Neuronal stem cell (in vitro differentiated cells): ENCODE data around the gene EDAR.

ENCODE experiments used
- DNase-seq: peaks from one replicate; pipeline ENCODE4 v3.0.0-alpha.2; 2013; ENCODE audit warnings: low spot score
- H2AFZ ChIP-seq: one replicate; pipeline ENCODE4 v1.6.1; 2013; ENCODE audit warnings: mild to moderate bottlenecking, low read length, inconsistent platforms
- H2AK5ac ChIP-seq: 2 replicates; pipeline ENCODE4 v1.6.1; 2013; ENCODE audit warnings: low read depth, mild to moderate bottlenecking, inconsistent platforms, low read length, moderate library complexity, mixed read lengths
- H2BK120ac ChIP-seq: 2 replicates; pipeline ENCODE4 v1.6.1; 2013; ENCODE audit warnings: low read depth, mild to moderate bottlenecking, inconsistent platforms, low read length, moderate library complexity, mixed read lengths
- H2BK12ac ChIP-seq: one replicate; pipeline ENCODE4 v1.6.1; 2013; ENCODE audit warnings: low read length, inconsistent platforms
- H2BK15ac ChIP-seq: 2 replicates; pipeline ENCODE4 v1.6.1; 2013; ENCODE audit warnings: mild to moderate bottlenecking, low read length, inconsistent platforms, mixed read lengths
- H2BK5ac ChIP-seq: one replicate; pipeline ENCODE4 v1.6.1; 2013; ENCODE audit warnings: inconsistent platforms, mild to moderate bottlenecking, low read length, moderate library complexity
- H3K14ac ChIP-seq: one replicate; pipeline ENCODE4 v1.6.1; 2013; ENCODE audit warnings: low read length, inconsistent platforms
- H3K18ac ChIP-seq: 2 replicates; pipeline ENCODE4 v1.6.1; 2013; ENCODE audit warnings: low read length, inconsistent platforms
- H3K23ac ChIP-seq: 2 replicates; pipeline ENCODE4 v1.6.1; 2013; ENCODE audit warnings: low read depth, mild to moderate bottlenecking, mixed read lengths, low read length, inconsistent platforms; ENCODE audit not compliant: poor library complexity
- H3K27ac ChIP-seq: replicated peaks from 3 replicates; pipeline ENCODE4 v1.5.1; 2013; ENCODE audit warnings: low read length, inconsistent platforms
- H3K27me3 ChIP-seq, 3 experiments: 2 replicates each; pipeline ENCODE4 v1.6.1; 2013; ENCODE audit warnings: low read length in 3 of 3, mild to moderate bottlenecking in 2 of 3, inconsistent platforms in 1 of 3, low read depth in 1 of 3, mixed read lengths in 1 of 3, moderate library complexity in 1 of 3; ENCODE audit not compliant: control insufficient read depth in 3 of 3, insufficient read depth in 3 of 3
- H3K36me3 ChIP-seq, 2 donors: replicated peaks in 1 of 2; 2 replicates each; pipeline ENCODE4 v1.6.1; 2013; ENCODE audit warnings: low read length in 2 of 2; ENCODE audit not compliant: control insufficient read depth in 2 of 2, insufficient read depth in 2 of 2
- H3K4ac ChIP-seq: 2 replicates; pipeline ENCODE4 v1.6.1; 2013; ENCODE audit warnings: inconsistent platforms, mild to moderate bottlenecking, low read length, moderate library complexity
- H3K4me1 ChIP-seq, 2 donors: 1 replicate in 1 of 2; 2 replicates in 1 of 2; pipeline ENCODE4 v1.6.1; 2013; ENCODE audit warnings: low read length in 2 of 2, low read depth in 1 of 2; ENCODE audit not compliant: control insufficient read depth in 2 of 2, insufficient read depth in 1 of 2
- H3K4me2 ChIP-seq: one replicate; pipeline ENCODE4 v1.6.1; 2013; ENCODE audit warnings: mild to moderate bottlenecking, low read length, inconsistent platforms; ENCODE audit not compliant: insufficient read depth, poor library complexity, severe bottlenecking
- H3K4me3 ChIP-seq, 2 donors: 2 replicates each; pipeline ENCODE4 v1.5.1; 2013; ENCODE audit warnings: low read length in 2 of 2, mild to moderate bottlenecking in 2 of 2, inconsistent platforms in 1 of 2, moderate library complexity in 1 of 2
- H3K79me1 ChIP-seq: one replicate; pipeline ENCODE4 v1.6.1; 2013; ENCODE audit warnings: low read depth, mild to moderate bottlenecking, inconsistent platforms, low read length, moderate library complexity
- H3K9ac ChIP-seq: one replicate; pipeline ENCODE4 v1.6.1; 2013; ENCODE audit warnings: mild to moderate bottlenecking, low read depth, low read length, inconsistent platforms; ENCODE audit not compliant: poor library complexity
- H3K9me3 ChIP-seq, 2 donors: replicated peaks in 1 of 2; 2 replicates each; pipeline versions ENCODE3 to v1.6.1; 2013; ENCODE audit warnings: low read length in 2 of 2, mild to moderate bottlenecking in 2 of 2, inconsistent platforms in 1 of 2, low read depth in 1 of 2, mixed read lengths in 1 of 2, moderate library complexity in 1 of 2; ENCODE audit not compliant: control insufficient read depth in 2 of 2, insufficient read depth in 1 of 2
- H4K8ac ChIP-seq: one replicate; pipeline ENCODE4 v1.6.1; 2013; ENCODE audit warnings: low read depth, mild to moderate bottlenecking, inconsistent platforms, low read length, moderate library complexity
- H4K91ac ChIP-seq: one replicate; pipeline ENCODE4 v1.6.1; 2013; ENCODE audit warnings: low read length, low read depth, mild to moderate bottlenecking, inconsistent platforms; ENCODE audit not compliant: poor library complexity
- WGBS, 2 donors: extraction: QIAGEN DNeasy Blood & Tissue Kit; methylation state at CpG; one replicate each; pipeline ENCODE4 v1.1.7; 2013; ENCODE audit warnings: missing lambda C conversion rate in 2 of 2, mixed read lengths in 1 of 2; ENCODE audit not compliant: insufficient read length in 2 of 2, insufficient replicate concordance in 1 of 2; ENCODE audit errors: extremely low coverage in 2 of 2; 5-methylcytosine and 5-hydroxymethylcytosine counted together

EDAR gene

DNA sequence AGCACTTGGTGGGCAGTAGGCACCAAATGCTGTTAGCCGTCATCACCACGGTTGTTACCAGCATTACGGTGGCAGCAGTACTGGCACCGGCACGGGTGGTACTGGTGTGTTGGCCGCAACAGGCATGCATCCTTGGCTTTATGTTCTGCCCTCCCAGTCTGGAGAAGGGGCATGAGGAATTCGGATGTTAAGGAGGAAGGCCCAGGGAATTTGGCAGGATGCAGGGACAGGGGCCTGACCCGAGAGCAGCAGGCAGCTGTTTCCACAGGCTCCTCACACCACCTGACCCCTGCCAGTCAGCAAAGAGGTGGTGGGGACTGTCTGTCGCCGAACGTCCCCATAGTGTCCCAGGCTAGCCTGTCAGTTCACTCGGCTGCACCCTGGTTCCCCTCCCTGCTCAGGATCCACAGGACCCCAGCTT is 79.0 kb downstream of the EDAR start:
- H3K18ac ChIP-seq, result peak overlapping the region; percentile 56
- H2BK12ac ChIP-seq, result no peak overlapping the region
- no peak overlapping the region for H3K4ac ChIP-seq
- no peaks in the 10 kb centered on the region for H3K9me3 ChIP-seq
- H3K23ac ChIP-seq, result no peak overlapping the region
- no peak overlapping the region for H3K27ac ChIP-seq
- peak overlapping the region; percentile 100 for H3K14ac ChIP-seq
- no peaks in the 10 kb centered on the region for H3K79me1 ChIP-seq
- H3K36me3 ChIP-seq, result no peaks in the 10 kb centered on the region
- no peak overlapping the region for H4K91ac ChIP-seq
- no peak overlapping the region for H3K4me2 ChIP-seq
- no peak overlapping the region for H2BK15ac ChIP-seq
- no peaks in the 10 kb centered on the region for H3K27me3 ChIP-seq
- no peak overlapping the region for H2BK120ac ChIP-seq
- H3K4me1 ChIP-seq, result no peaks in the 10 kb centered on the region
- no peak overlapping the region for H2AFZ ChIP-seq
- H3K4me3 ChIP-seq, result peak overlapping the region in 1 of 2 donors; percentile 7
- H2AK5ac ChIP-seq, result no peak overlapping the region
- no peak overlapping the region for H2BK5ac ChIP-seq
- no peak for DNase-seq
- WGBS, 2 donors, result no CpG with 5 or more reads among the region's 12 CpGs
- H3K9ac ChIP-seq, result no peak overlapping the region
- H4K8ac ChIP-seq, result no peak overlapping the region

- Histone ChIP-seq H3K4ac (no peak overlapping the region), H3K9ac (no peak overlapping the region), H3K18ac (no peak overlapping the region), H2AFZ (no peak overlapping the region), H4K8ac (no peak overlapping the region), H4K91ac (no peak overlapping the region), H2BK120ac (no peak overlapping the region), H3K4me2 (no peak overlapping the region), H3K27me3 (no peaks in the 10 kb centered on the region), H3K14ac (no peak overlapping the region), H3K27ac (no peak overlapping the region), H3K4me1 (no peaks in the 10 kb centered on the region), H3K36me3 (no peaks in the 10 kb centered on the region), H3K23ac (no peak overlapping the region), H3K79me1 (no peaks in the 10 kb centered on the region), H3K4me3 (no peak overlapping the region), H2BK12ac (no peak overlapping the region), H2BK15ac (no peak overlapping the region), H2BK5ac (no peak overlapping the region), H2AK5ac (no peak overlapping the region), H3K9me3 (no peaks in the 10 kb centered on the region)
- DNase-seq, result no peak
- no CpG with 5 or more reads among the region's 9 CpGs for WGBS, 2 donors
Observed at GRCh38 chr2:108909275-108909823, 79.7 kb downstream of the EDAR start.

GRCh38 chr2:108908713-108909070 is 80.3 kb downstream of the EDAR start:
- Histone ChIP-seq H2AK5ac (no peak overlapping the region), H2AFZ (no peak overlapping the region), H3K27me3 (no peaks in the 10 kb centered on the region), H3K18ac (no peak overlapping the region), H4K8ac (no peak overlapping the region), H2BK12ac (no peak overlapping the region), H2BK120ac (no peak overlapping the region), H3K9ac (no peak overlapping the region), H3K79me1 (no peaks in the 10 kb centered on the region), H3K36me3 (no peaks in the 10 kb centered on the region), H3K4me2 (no peak overlapping the region), H3K4me1 (no peaks in the 10 kb centered on the region), H3K9me3 (no peaks in the 10 kb centered on the region), H3K4ac (no peak overlapping the region), H3K27ac (no peak overlapping the region), H3K4me3 (no peak overlapping the region), H2BK5ac (no peak overlapping the region), H2BK15ac (no peak overlapping the region), H3K14ac (no peak overlapping the region), H3K23ac (no peak overlapping the region), H4K91ac (no peak overlapping the region)
- DNase-seq, result no peak
- no CpG with 5 or more reads among the region's 1 CpG for WGBS, 2 donors

DNA sequence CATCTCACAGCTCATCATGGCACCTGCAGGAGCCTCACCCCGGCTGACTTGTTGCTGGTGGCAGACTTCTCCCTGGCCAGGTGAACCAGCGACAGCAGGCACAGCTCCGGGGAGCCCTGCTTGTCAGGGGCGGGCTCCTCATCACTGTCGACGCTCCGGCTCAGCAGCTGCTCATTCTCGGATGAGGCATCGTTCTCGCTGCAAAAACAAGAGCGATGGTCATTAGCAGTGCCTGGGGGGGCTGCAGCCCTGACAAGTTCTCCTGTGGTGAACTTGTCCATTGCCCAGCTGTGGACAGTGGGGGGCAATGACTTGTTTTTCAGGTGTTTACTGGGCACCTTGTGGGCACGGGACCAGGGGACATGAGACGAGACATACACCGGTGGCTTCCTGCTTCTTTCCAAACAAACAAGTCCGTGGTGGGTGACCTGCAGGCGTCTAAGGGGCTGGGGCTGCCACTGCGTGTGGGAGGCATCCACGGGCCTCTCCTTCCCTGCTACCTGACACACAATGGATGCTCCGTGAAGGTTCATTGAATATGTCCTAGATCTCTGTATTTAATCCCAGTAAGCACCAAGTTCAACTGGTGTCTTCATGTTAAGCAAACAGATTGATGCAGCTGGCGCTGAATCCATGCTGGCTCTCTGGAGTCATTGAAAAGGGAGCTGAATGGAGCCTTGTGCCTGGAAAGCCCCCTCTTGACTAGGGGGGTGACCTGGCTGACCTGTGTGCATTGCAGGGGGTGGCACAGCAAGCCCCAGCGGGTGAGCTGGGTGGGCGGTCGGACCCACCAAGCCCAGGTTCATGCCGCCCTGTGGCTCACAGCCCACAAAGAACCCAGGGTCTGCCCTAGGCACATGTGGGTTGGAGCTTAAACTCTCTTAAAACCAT is 81.0 kb downstream of the EDAR start:
- Histone ChIP-seq H2BK120ac (no peak overlapping the region), H4K91ac (no peak overlapping the region), H3K18ac (peak overlapping the region; percentile 69), H3K4me1 (no peaks in the 10 kb centered on the region), H3K14ac (peak overlapping the region; percentile 75), H2BK12ac (no peak overlapping the region), H3K4ac (no peak overlapping the region), H3K36me3 (no peaks in the 10 kb centered on the region), H2AFZ (no peak overlapping the region), H3K27ac (no peak overlapping the region), H4K8ac (no peak overlapping the region), H2BK15ac (no peak overlapping the region), H3K27me3 (no peaks in the 10 kb centered on the region), H3K4me3 (no peak overlapping the region), H3K79me1 (no peaks in the 10 kb centered on the region), H3K4me2 (no peak overlapping the region), H3K23ac (no peak overlapping the region), H2BK5ac (no peak overlapping the region), H3K9me3 (no peaks in the 10 kb centered on the region), H2AK5ac (peak overlapping the region; percentile 74), H3K9ac (no peak overlapping the region)
- no CpG with 5 or more reads among the region's 24 CpGs for WGBS, 2 donors
- no peak for DNase-seq
